Hepatocyte (in vitro differentiated cells): Measurements from ENCODE around the gene DMWD.

ENCODE experiments used
- EZH2 ChIP-seq: fragments of 200-600 bp; sonication (generic); IDR thresholded peaks from 2 replicates; pipeline ENCODE4 v1.6.1; 2016; ENCODE audit warnings: antibody characterized with exemption, mild to moderate bottlenecking, borderline replicate concordance
- TF ChIP-seq, protein P1 (sequence below): fragments of 200-600 bp; sonication (generic); IDR thresholded peaks from 2 replicates; pipeline ENCODE4 v1.5.1; 2016; ENCODE audit warnings: antibody characterized with exemption, mild to moderate bottlenecking; ENCODE audit not compliant: poor library complexity

DNA sequence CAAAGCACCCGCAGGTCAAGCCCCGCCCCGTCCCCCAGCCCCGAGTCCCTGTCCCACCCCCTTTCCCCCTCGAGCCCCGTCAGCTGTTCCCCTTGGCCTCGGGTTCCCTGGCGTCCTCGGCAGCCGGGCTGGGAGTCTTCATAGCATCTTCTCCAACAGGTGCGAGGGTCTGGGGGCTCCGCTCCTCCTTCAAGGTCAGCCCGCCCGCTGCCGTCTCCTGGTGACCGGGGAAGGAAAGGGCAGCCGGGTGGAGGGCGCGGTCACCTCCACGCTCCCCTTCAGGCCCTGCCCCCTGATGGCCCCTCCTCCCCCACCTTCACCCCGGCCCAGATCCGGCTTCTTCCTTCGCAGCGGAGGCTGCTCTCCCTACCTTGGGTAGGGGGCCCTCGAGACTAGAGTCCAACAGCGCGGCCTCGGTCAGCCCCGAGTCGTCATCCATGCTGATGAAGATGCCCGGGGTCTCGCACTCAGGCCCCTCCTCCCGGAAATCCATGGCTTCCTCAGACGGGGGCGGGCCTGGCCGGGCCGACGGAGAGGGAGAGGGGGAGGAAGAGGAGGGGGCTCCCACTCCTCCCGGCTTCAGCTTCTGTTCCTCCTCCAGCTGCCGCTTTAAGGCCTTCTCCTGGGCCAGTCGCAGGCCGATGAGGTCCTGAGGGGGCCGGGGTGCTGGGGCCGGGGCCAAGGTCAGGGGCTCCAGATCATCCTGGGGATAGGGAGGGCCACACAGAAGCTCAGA lies 23.0 kb upstream of the DMWD start:
- TF ChIP-seq EZH2: no peak
- TF ChIP-seq, protein P1, sequence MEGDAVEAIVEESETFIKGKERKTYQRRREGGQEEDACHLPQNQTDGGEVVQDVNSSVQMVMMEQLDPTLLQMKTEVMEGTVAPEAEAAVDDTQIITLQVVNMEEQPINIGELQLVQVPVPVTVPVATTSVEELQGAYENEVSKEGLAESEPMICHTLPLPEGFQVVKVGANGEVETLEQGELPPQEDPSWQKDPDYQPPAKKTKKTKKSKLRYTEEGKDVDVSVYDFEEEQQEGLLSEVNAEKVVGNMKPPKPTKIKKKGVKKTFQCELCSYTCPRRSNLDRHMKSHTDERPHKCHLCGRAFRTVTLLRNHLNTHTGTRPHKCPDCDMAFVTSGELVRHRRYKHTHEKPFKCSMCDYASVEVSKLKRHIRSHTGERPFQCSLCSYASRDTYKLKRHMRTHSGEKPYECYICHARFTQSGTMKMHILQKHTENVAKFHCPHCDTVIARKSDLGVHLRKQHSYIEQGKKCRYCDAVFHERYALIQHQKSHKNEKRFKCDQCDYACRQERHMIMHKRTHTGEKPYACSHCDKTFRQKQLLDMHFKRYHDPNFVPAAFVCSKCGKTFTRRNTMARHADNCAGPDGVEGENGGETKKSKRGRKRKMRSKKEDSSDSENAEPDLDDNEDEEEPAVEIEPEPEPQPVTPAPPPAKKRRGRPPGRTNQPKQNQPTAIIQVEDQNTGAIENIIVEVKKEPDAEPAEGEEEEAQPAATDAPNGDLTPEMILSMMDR: no peak
